Testis (tissue), 2 donors: ENCODE results near the gene SULT1A3.
"Not testable (repeated sequence)": the region's sequence is repeated elsewhere in the genome, so short reads cannot be mapped to it uniquely, and the experiment has no call there.

ENCODE experiments used
- CTCF ChIP-seq, 3 experiments: fragments of 450-650 bp in 2 of 3; fragments of 200-600 bp in 1 of 3; sonication (generic) in 1 of 3; IDR thresholded peaks; one replicate each; pipeline ENCODE4 v1.5.1; 2016 to 2019; ENCODE audit warnings: antibody characterized with exemption in 3 of 3, mild to moderate bottlenecking in 2 of 3, moderate library complexity in 1 of 3
- POLR2A ChIP-seq: fragments of 450-650 bp; IDR thresholded peaks from one replicate; pipeline ENCODE4 v1.6.1; 2017; ENCODE audit warnings: antibody characterized with exemption, mild to moderate bottlenecking, moderate library complexity

GRCh38 chr16:30199049-30199448 is at the start of gene SULT1A3:
- not testable (repeated sequence) for TF ChIP-seq CTCF (IDR thresholded peaks at IDR 0.05); POLR2A
